ENCODE measurements around the gene LPAR3. TPM values are rescaled to one million over a fixed set of nuclear protein-coding genes. Genes with fewer than 3 reads are reported as not detected.

LPAR3 gene
- polyA plus RNA-seq, 4 donors = 0.12 to 0.13 TPM; not detected in 2

GRCh38 chr1:84872696-84873355, 20.2 kb downstream of the LPAR3 start:
- FAIRE-seq (no peak), DNase-seq (no peak)
- H3K36me3 ChIP-seq (ENCODE audit: control insufficient read depth in 3 of 3, insufficient read depth in 2 of 3, low read depth in 1 of 3, low read length in 3 of 3) = no peaks in the 10 kb centered on the region
- 66 to 77% (median 77%) methylated on average over 9 of the region's 9 CpGs for WGBS, 3 donors
- no peaks in the 10 kb centered on the region for H3K27me3 ChIP-seq (ENCODE audit: control insufficient read depth in 3 of 3, insufficient read depth in 3 of 3, low read length in 3 of 3)
- H3K27ac ChIP-seq (ENCODE audit: low read depth in 1 of 3, low read length in 2 of 3) = no peak overlapping the region
- H3K9me3 ChIP-seq (ENCODE audit: control insufficient read depth in 2 of 2, insufficient read depth in 1 of 2, low read depth in 1 of 2, low read length in 1 of 2) = no peaks in the 10 kb centered on the region
- no peaks in the 10 kb centered on the region for H3K4me1 ChIP-seq (ENCODE audit: control insufficient read depth in 3 of 3, insufficient read depth in 2 of 3, low read depth in 1 of 3, low read length in 2 of 3)
- no peak overlapping the region for H3K4me3 ChIP-seq (ENCODE audit: low read depth in 1 of 3, low read length in 3 of 3)

- no peaks in the 10 kb centered on the region for H3K4me1 ChIP-seq (ENCODE audit: control insufficient read depth in 3 of 3, insufficient read depth in 2 of 3, low read depth in 1 of 3, low read length in 2 of 3)
- no peak overlapping the region for H3K27ac ChIP-seq (ENCODE audit: low read depth in 1 of 3, low read length in 2 of 3)
- FAIRE-seq (no peak), DNase-seq (no peak)
- H3K27me3 ChIP-seq (ENCODE audit: control insufficient read depth in 3 of 3, insufficient read depth in 3 of 3, low read length in 3 of 3) = no peaks in the 10 kb centered on the region
- H3K4me3 ChIP-seq (ENCODE audit: low read depth in 1 of 3, low read length in 3 of 3) = no peak overlapping the region
- no peaks in the 10 kb centered on the region for H3K36me3 ChIP-seq (ENCODE audit: control insufficient read depth in 3 of 3, insufficient read depth in 2 of 3, low read depth in 1 of 3, low read length in 3 of 3)
- no peaks in the 10 kb centered on the region for H3K9me3 ChIP-seq (ENCODE audit: control insufficient read depth in 2 of 2, insufficient read depth in 1 of 2, low read depth in 1 of 2, low read length in 1 of 2)
Measured at GRCh38 chr1:84871181-84871580, 21.8 kb downstream of the LPAR3 start.

- DNase-seq (no peak), FAIRE-seq (no peak)
- 19 to 33% (median 21%) methylated on average over 2 of the region's 2 CpGs for WGBS, 3 donors
- Histone ChIP-seq H3K9me3 (ENCODE audit: control insufficient read depth in 2 of 2, insufficient read depth in 1 of 2, low read depth in 1 of 2, low read length in 1 of 2) (no peaks in the 10 kb centered on the region), H3K36me3 (ENCODE audit: control insufficient read depth in 3 of 3, insufficient read depth in 2 of 3, low read depth in 1 of 3, low read length in 3 of 3) (no peaks in the 10 kb centered on the region), H3K27me3 (ENCODE audit: control insufficient read depth in 3 of 3, insufficient read depth in 3 of 3, low read length in 3 of 3) (no peaks in the 10 kb centered on the region), H3K4me1 (ENCODE audit: control insufficient read depth in 3 of 3, insufficient read depth in 2 of 3, low read depth in 1 of 3, low read length in 2 of 3) (no peaks in the 10 kb centered on the region), H3K27ac (ENCODE audit: low read depth in 1 of 3, low read length in 2 of 3) (no peak overlapping the region), H3K4me3 (ENCODE audit: low read depth in 1 of 3, low read length in 3 of 3) (no peak overlapping the region)
Measured at GRCh38 chr1:84870591-84870990, 22.4 kb downstream of the LPAR3 start.

- no peak overlapping the region for H3K27ac ChIP-seq (ENCODE audit: low read depth in 1 of 3, low read length in 2 of 3)
- FAIRE-seq (no peak), DNase-seq (no peak)
- H3K4me3 ChIP-seq (ENCODE audit: low read depth in 1 of 3, low read length in 3 of 3) = no peak overlapping the region
- no peaks in the 10 kb centered on the region for H3K4me1 ChIP-seq (ENCODE audit: control insufficient read depth in 3 of 3, insufficient read depth in 2 of 3, low read depth in 1 of 3, low read length in 2 of 3)
- WGBS, 3 donors = 82 to 88% (median 85%) methylated on average over 1 of the region's 1 CpG
- no peaks in the 10 kb centered on the region for H3K9me3 ChIP-seq (ENCODE audit: control insufficient read depth in 2 of 2, insufficient read depth in 1 of 2, low read depth in 1 of 2, low read length in 1 of 2)
- H3K27me3 ChIP-seq (ENCODE audit: control insufficient read depth in 3 of 3, insufficient read depth in 3 of 3, low read length in 3 of 3) = no peaks in the 10 kb centered on the region
- no peaks in the 10 kb centered on the region for H3K36me3 ChIP-seq (ENCODE audit: control insufficient read depth in 3 of 3, insufficient read depth in 2 of 3, low read depth in 1 of 3, low read length in 3 of 3)
Measured at GRCh38 chr1:84869720-84870119, 23.3 kb downstream of the LPAR3 start.

GRCh38 chr1:84862810-84863251, 30.2 kb downstream of the LPAR3 start:
- 64 to 78% (median 71%) methylated on average over 5 of the region's 5 CpGs for WGBS, 3 donors

GRCh38 chr1:84861988-84862644, 30.9 kb downstream of the LPAR3 start:
- peaks cover 0 to 8% (median 0%) of the 10 kb centered on the region in 3 donors for H3K4me1 ChIP-seq (ENCODE audit: control insufficient read depth in 3 of 3, insufficient read depth in 2 of 3, low read depth in 1 of 3, low read length in 2 of 3)
- H3K4me3 ChIP-seq (ENCODE audit: low read depth in 1 of 3, low read length in 3 of 3) = no peak overlapping the region
- H3K36me3 ChIP-seq (ENCODE audit: control insufficient read depth in 3 of 3, insufficient read depth in 2 of 3, low read depth in 1 of 3, low read length in 3 of 3) = no peaks in the 10 kb centered on the region
- FAIRE-seq (no peak), DNase-seq (peak in 1 of 2 donors; percentile 28)
- WGBS, 3 donors = 39 to 56% (median 52%) methylated on average over 6 of the region's 6 CpGs
- H3K27me3 ChIP-seq (ENCODE audit: control insufficient read depth in 3 of 3, insufficient read depth in 3 of 3, low read length in 3 of 3) = no peaks in the 10 kb centered on the region
- H3K9me3 ChIP-seq (ENCODE audit: control insufficient read depth in 2 of 2, insufficient read depth in 1 of 2, low read depth in 1 of 2, low read length in 1 of 2) = no peaks in the 10 kb centered on the region
- H3K27ac ChIP-seq (ENCODE audit: low read depth in 1 of 3, low read length in 2 of 3) = no peak overlapping the region

More at GRCh38 chr1:84862810-84863251, 30.2 kb downstream of the LPAR3 start:
- Histone ChIP-seq H3K4me1 (ENCODE audit: control insufficient read depth in 3 of 3, insufficient read depth in 2 of 3, low read depth in 1 of 3, low read length in 2 of 3) (peaks cover 0 to 8% (median 0%) of the 10 kb centered on the region in 3 donors), H3K36me3 (ENCODE audit: control insufficient read depth in 3 of 3, insufficient read depth in 2 of 3, low read depth in 1 of 3, low read length in 3 of 3) (no peaks in the 10 kb centered on the region), H3K27me3 (ENCODE audit: control insufficient read depth in 3 of 3, insufficient read depth in 3 of 3, low read length in 3 of 3) (no peaks in the 10 kb centered on the region), H3K4me3 (ENCODE audit: low read depth in 1 of 3, low read length in 3 of 3) (no peak overlapping the region), H3K9me3 (ENCODE audit: control insufficient read depth in 2 of 2, insufficient read depth in 1 of 2, low read depth in 1 of 2, low read length in 1 of 2) (no peaks in the 10 kb centered on the region), H3K27ac (ENCODE audit: low read depth in 1 of 3, low read length in 2 of 3) (peak overlapping the region in 1 of 3 donors; percentile 58)
- DNase-seq (peak in 1 of 2 donors; percentile 62), FAIRE-seq (no peak)

- FAIRE-seq (no peak), DNase-seq (no peak)
- WGBS, 3 donors = 10 to 45% (median 27%) methylated on average over 1 of the region's 1 CpG
- Histone ChIP-seq H3K36me3 (ENCODE audit: control insufficient read depth in 3 of 3, insufficient read depth in 2 of 3, low read depth in 1 of 3, low read length in 3 of 3) (no peaks in the 10 kb centered on the region), H3K4me1 (ENCODE audit: control insufficient read depth in 3 of 3, insufficient read depth in 2 of 3, low read depth in 1 of 3, low read length in 2 of 3) (peaks cover 0 to 8% (median 0%) of the 10 kb centered on the region in 3 donors), H3K4me3 (ENCODE audit: low read depth in 1 of 3, low read length in 3 of 3) (no peak overlapping the region), H3K27me3 (ENCODE audit: control insufficient read depth in 3 of 3, insufficient read depth in 3 of 3, low read length in 3 of 3) (no peaks in the 10 kb centered on the region), H3K9me3 (ENCODE audit: control insufficient read depth in 2 of 2, insufficient read depth in 1 of 2, low read depth in 1 of 2, low read length in 1 of 2) (no peaks in the 10 kb centered on the region), H3K27ac (ENCODE audit: low read depth in 1 of 3, low read length in 2 of 3) (no peak overlapping the region)
Measured at GRCh38 chr1:84861516-84861915, 31.5 kb downstream of the LPAR3 start.

- H3K36me3 ChIP-seq (ENCODE audit: control insufficient read depth in 3 of 3, insufficient read depth in 2 of 3, low read depth in 1 of 3, low read length in 3 of 3) = no peaks in the 10 kb centered on the region
- H3K9me3 ChIP-seq (ENCODE audit: control insufficient read depth in 2 of 2, insufficient read depth in 1 of 2, low read depth in 1 of 2, low read length in 1 of 2) = no peaks in the 10 kb centered on the region
- H3K4me3 ChIP-seq (ENCODE audit: low read depth in 1 of 3, low read length in 3 of 3) = no peak overlapping the region
- no peaks in the 10 kb centered on the region for H3K27me3 ChIP-seq (ENCODE audit: control insufficient read depth in 3 of 3, insufficient read depth in 3 of 3, low read length in 3 of 3)
- 69 to 75% (median 73%) methylated on average over 4 of the region's 4 CpGs for WGBS, 3 donors
- peaks cover 0 to 9% (median 0%) of the 10 kb centered on the region in 3 donors for H3K4me1 ChIP-seq (ENCODE audit: control insufficient read depth in 3 of 3, insufficient read depth in 2 of 3, low read depth in 1 of 3, low read length in 2 of 3)
- FAIRE-seq (no peak), DNase-seq (no peak)
- H3K27ac ChIP-seq (ENCODE audit: low read depth in 1 of 3, low read length in 2 of 3) = no peak overlapping the region
Measured at GRCh38 chr1:84859866-84860265, 33.1 kb downstream of the LPAR3 start.
